GM12878 (cell line): Measurements from ENCODE around the gene HBP1. TPM values are rescaled to one million over a fixed set of nuclear protein-coding genes. Genes with fewer than 3 reads are reported as not detected.

Experiments used
- ATAC-seq: fragments of 200-7000 bp; cut with Tn5 transposase; 3 replicates; pipeline ENCODE4 v1.9.1; 2020; ENCODE audit warnings: mild to moderate bottlenecking, moderate library complexity
- BruUV-seq: library from RNA; stranded (reverse); fragments of 400-500 nt; replicated peaks from 2 replicates; lab custom pipeline; 2021; lab: Mats Ljungman, UMichigan
- CTCF ChIA-PET: fragments of 300-600 bp; sonication (Branson Sonifier 250); formaldehyde crosslinking; extraction: SDS; loops from one replicate; lab custom pipeline; 2021; ENCODE audit warnings: inconsistent platforms; lab: Yijun Ruan, JAX
- POLR2A ChIA-PET: fragments of 350-600 bp; formaldehyde crosslinking; extraction: SDS; loops from one replicate; lab custom pipeline; 2021; ENCODE audit warnings: inconsistent platforms; lab: Charles Lee
- RAD21 ChIA-PET: fragments of 300-600 bp; sonication (Branson Sonifier 250); formaldehyde crosslinking; loops from one replicate; lab custom pipeline; 2023; ENCODE audit warnings: antibody characterized with exemption; ENCODE audit not compliant: unreplicated experiment; lab: Charles Lee
- SMC1A ChIA-PET: fragments of 300-600 bp; sonication (Branson Sonifier 250); formaldehyde crosslinking; loops from one replicate; lab custom pipeline; 2023; ENCODE audit not compliant: unreplicated experiment, uncharacterized antibody; lab: Charles Lee
- DNase-seq: peaks from one replicate; pipeline ENCODE4 v3.0.0-alpha.2; 2011; ENCODE audit warnings: low read depth, low spot score
- FAIRE-seq: peaks from 3 replicates; lab custom pipeline; 2011; peaks lifted over from hg19 to GRCh38; lab: Jason Lieb, UNC
- H2AFZ ChIP-seq: 2 replicates; pipeline ENCODE4 v1.6.0; 2011; ENCODE audit warnings: low read depth, low read length, control low read depth; ENCODE audit not compliant: control insufficient read depth
- H3K27ac ChIP-seq: 2 replicates; pipeline ENCODE4 v1.5.1; 2011; ENCODE audit warnings: control low read depth; ENCODE audit not compliant: control insufficient read depth, insufficient read depth
- H3K27me3 ChIP-seq, 2 experiments: replicated peaks in 1 of 2; 2 replicates each; pipeline versions ENCODE4 v1.6.0 to v1.6.1; 2011; ENCODE audit warnings: low read length in 1 of 2; ENCODE audit not compliant: control insufficient read depth in 2 of 2, insufficient read depth in 2 of 2
- H3K36me3 ChIP-seq, 2 experiments: 2 replicates each; pipeline ENCODE4 v1.5.1; 2011; ENCODE audit warnings: low read length in 1 of 2; ENCODE audit not compliant: control insufficient read depth in 2 of 2, insufficient read depth in 2 of 2
- H3K4me1 ChIP-seq: 2 replicates; pipeline ENCODE4 v1.6.1; 2011; ENCODE audit warnings: mild to moderate bottlenecking, low read length, moderate library complexity, mixed read lengths; ENCODE audit not compliant: control insufficient read depth, insufficient read depth
- H3K4me2 ChIP-seq: 2 replicates; pipeline ENCODE4 v1.6.0; 2011; ENCODE audit warnings: control low read depth; ENCODE audit not compliant: control insufficient read depth, insufficient read depth
- H3K4me3 ChIP-seq: fragments of 200-600 bp; sonication (generic); 2 replicates; pipeline ENCODE4 v1.5.1; 2016
- H3K79me2 ChIP-seq: 2 replicates; pipeline ENCODE4 v1.6.0; 2011; ENCODE audit warnings: low read length; ENCODE audit not compliant: control insufficient read depth, insufficient read depth
- H3K9ac ChIP-seq: 2 replicates; pipeline ENCODE4 v1.8.0; 2011; ENCODE audit warnings: low read length, control low read depth, mixed read lengths; ENCODE audit not compliant: control insufficient read depth, insufficient read depth
- H3K9me3 ChIP-seq: replicated peaks from 3 replicates; pipeline ENCODE4 v1.5.1; 2011; ENCODE audit warnings: mild to moderate bottlenecking, low read length; ENCODE audit not compliant: control insufficient read depth, insufficient read depth
- H4K20me1 ChIP-seq: 2 replicates; pipeline ENCODE4 v1.6.0; 2011; ENCODE audit not compliant: control insufficient read depth, insufficient read depth
- ATF7 ChIP-seq: fragments of 450-650 bp; IDR thresholded peaks from 2 replicates; pipeline ENCODE4 v1.6.1; 2016; ENCODE audit warnings: low read depth, mild to moderate bottlenecking
- BHLHE40 ChIP-seq, 2 experiments: fragments of 450-650 bp in 1 of 2; IDR thresholded peaks; 2 replicates each; pipeline ENCODE4 v1.6.1; 2011 to 2017; ENCODE audit warnings: low read depth in 2 of 2, borderline replicate concordance in 1 of 2, improper control_type of control experiment in 1 of 2, low read length in 1 of 2, mild to moderate bottlenecking in 1 of 2
- CBX3 ChIP-seq: fragments of 200-600 bp; sonication (generic); IDR thresholded peaks from 2 replicates; pipeline ENCODE4 v1.6.1; 2016; ENCODE audit warnings: low read depth, borderline replicate concordance
- CREB1 ChIP-seq: IDR thresholded peaks from 2 replicates; pipeline ENCODE4 v1.6.1; 2012; ENCODE audit warnings: low read depth, mild to moderate bottlenecking, inconsistent platforms
- DPF2 ChIP-seq: fragments of 450-650 bp; IDR thresholded peaks from 2 replicates; pipeline ENCODE4 v1.6.1; 2017; ENCODE audit warnings: mild to moderate bottlenecking
- FOXM1 ChIP-seq: IDR thresholded peaks from 2 replicates; pipeline ENCODE4 v1.6.1; 2012; ENCODE audit warnings: low read depth, mild to moderate bottlenecking, inconsistent platforms, low read length, moderate library complexity
- HDGF ChIP-seq: fragments of 450-650 bp; IDR thresholded peaks from 2 replicates; pipeline ENCODE4 v1.6.1; 2016; ENCODE audit warnings: antibody characterized with exemption
- IRF4 ChIP-seq: IDR thresholded peaks from 2 replicates; pipeline ENCODE4 v1.6.1; 2011; ENCODE audit warnings: low read depth, low read length
- KAT2A ChIP-seq: conservative IDR thresholded peaks from 2 replicates; pipeline ENCODE4 v1.6.1; 2011; ENCODE audit warnings: low read depth, low read length; ENCODE audit not compliant: control insufficient read depth
- KDM1A ChIP-seq: fragments of 200-600 bp; sonication (generic); IDR thresholded peaks from 2 replicates; pipeline ENCODE4 v1.6.1; 2016; ENCODE audit warnings: borderline replicate concordance
- LARP7 ChIP-seq: fragments of 450-650 bp; IDR thresholded peaks from 2 replicates; pipeline ENCODE4 v1.6.1; 2017; ENCODE audit warnings: mild to moderate bottlenecking
- MYB ChIP-seq: fragments of 150-350 bp; IDR thresholded peaks from 2 replicates; pipeline ENCODE4 v1.6.1; 2014; ENCODE audit warnings: mild to moderate bottlenecking, low read depth, low read length, borderline replicate concordance
- MYC ChIP-seq: IDR thresholded peaks from 2 replicates; pipeline ENCODE4 v1.6.1; 2011; ENCODE audit warnings: mild to moderate bottlenecking, low read length, moderate library complexity, inconsistent platforms; ENCODE audit not compliant: insufficient read depth, insufficient replicate concordance, insufficient read length, severe bottlenecking
- RCOR1 ChIP-seq: conservative IDR thresholded peaks from 2 replicates; pipeline ENCODE4 v1.6.1; 2012; ENCODE audit warnings: low read depth, low read length, improper control_type of control experiment
- SIN3A ChIP-seq: IDR thresholded peaks from 2 replicates; pipeline ENCODE4 v1.6.1; 2012; ENCODE audit warnings: low read depth, low read length, improper control_type of control experiment
- SUPT20H ChIP-seq: IDR thresholded peaks from 2 replicates; pipeline ENCODE4 v1.6.1; 2011; ENCODE audit warnings: low read depth, mild to moderate bottlenecking, low read length, moderate library complexity, borderline replicate concordance; ENCODE audit not compliant: control insufficient read depth
- TARDBP ChIP-seq: IDR thresholded peaks from 2 replicates; pipeline ENCODE4 v1.6.1; 2016; ENCODE audit warnings: borderline replicate concordance
- TCF7 ChIP-seq: IDR thresholded peaks from 2 replicates; pipeline ENCODE4 v1.6.1; 2014; ENCODE audit warnings: antibody characterized with exemption, borderline replicate concordance
- ZBED1 ChIP-seq: IDR thresholded peaks from 2 replicates; pipeline ENCODE4 v1.6.1; 2016; ENCODE audit warnings: borderline replicate concordance
- WGBS: methylation state at CpG from one replicate; pipeline ENCODE4 v1.1.6; 2016; ENCODE audit warnings: low lambda C conversion rate; ENCODE audit not compliant: insufficient replicate concordance, insufficient coverage; ENCODE audit errors: missing lambda C conversion rate; 5-methylcytosine and 5-hydroxymethylcytosine counted together
- in situ Hi-C: fragments of 300-500 bp; cut with MboI; formaldehyde crosslinking; loops from 9 replicates; pipeline ENCODE4 v1.14.3; 2018; ENCODE audit warnings: mixed read lengths
- intact Hi-C: fragments of 100-400 bp; cut with micrococcal nuclease; formaldehyde crosslinking; loops from one replicate; pipeline ENCODE4 v1.14.2; 2022; ENCODE audit not compliant: unreplicated experiment
- polyA plus RNA-seq, 11 experiments: library from polyadenylated mRNA; depleted of rRNA in 4 of 11; unstranded in 6 of 11; stranded (reverse) in 5 of 11; fragments of >200 nt; fragmentation: Nextera tagmentation in 4 of 11; fragmentation: Illumina TruSeq in 1 of 11; extraction: Ambion mirVana in 4 of 11; extraction: Trizol in 1 of 11; gene quantifications; 1 replicate in 1 of 11; 2 replicates in 10 of 11; pipeline versions ENCODE4 v1.2.1 to v1.2.3, GENCODE V29; 2011 to 2016; ENCODE audit warnings: inconsistent platforms in 2 of 11, missing spikeins in 2 of 11, low read depth in 1 of 11
- total RNA-seq, 4 experiments: library from RNA; depleted of rRNA in 3 of 4; stranded (reverse); fragments of >200 nt in 3 of 4; fragmentation: Illumina TruSeq in 1 of 4; extraction: Trizol in 1 of 4; gene quantifications; 2 replicates each; pipeline versions ENCODE4 v1.2.1 to v1.2.3, GENCODE V29; 2013 to 2021
- TF ChIP-seq, protein P1 (sequence below): fragments of 150-350 bp; IDR thresholded peaks from 2 replicates; pipeline ENCODE4 v1.6.1; 2016; ENCODE audit warnings: low read depth, low read length
- TF ChIP-seq, protein P2 (sequence below): fragments of 450-650 bp; IDR thresholded peaks from 2 replicates; pipeline ENCODE4 v1.6.1; 2014; ENCODE audit warnings: mild to moderate bottlenecking
- TF ChIP-seq, protein P3 (sequence below): IDR thresholded peaks from 2 replicates; pipeline ENCODE4 v1.6.1; 2011; ENCODE audit warnings: mild to moderate bottlenecking, low read depth, low read length, moderate library complexity; ENCODE audit not compliant: insufficient replicate concordance

Gene HBP1
- total and polyA plus RNA-seq, 10 of the 15 experiments (the other 5 are each of a cell fraction or from before 2014, with no cell fraction given), result 5.8 to 30.9 (median 9.4) TPM

DNA sequence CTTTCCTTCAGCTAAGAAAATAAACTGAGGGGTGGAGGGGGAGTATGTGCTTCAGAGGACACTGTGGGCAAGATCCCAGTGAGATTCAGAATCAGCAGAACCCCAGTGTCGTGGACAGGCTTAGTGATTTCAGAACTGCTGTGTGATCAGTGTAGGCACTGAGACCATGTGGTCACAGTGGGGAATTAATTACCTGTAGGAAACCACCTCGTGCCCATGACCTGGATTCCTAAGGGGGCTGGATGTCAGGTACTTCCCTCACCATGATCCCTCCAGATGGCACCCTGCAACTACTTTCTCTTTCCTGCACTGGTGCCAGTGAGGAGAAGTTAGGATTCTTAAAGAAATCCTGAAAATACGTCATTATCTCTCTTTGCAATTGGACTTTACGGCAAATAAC, 64.4 kb downstream of the HBP1 start:
- SMC1A ChIA-PET, result interaction anchor here (0.9 to 1.0 kb wide), 3 partner anchors 13 to 32 kb away, joined by 3 to 5 read pairs (median 4); no protein-coding TSS in a partner anchor
- 59% methylated on average over 4 of the region's 4 CpGs for WGBS
- in situ Hi-C loops, result no loop called here
- no TSS peak for BruUV-seq
- Histone ChIP-seq H2AFZ (no peak overlapping the region), H3K4me2 (no peak overlapping the region), H4K20me1 (no peaks in the 10 kb centered on the region), H3K36me3 (no peaks in the 10 kb centered on the region), H3K79me2 (no peaks in the 10 kb centered on the region), H3K9me3 (no peaks in the 10 kb centered on the region), H3K4me3 (no peak overlapping the region), H3K27me3 (no peaks in the 10 kb centered on the region), H3K9ac (no peak overlapping the region), H3K4me1 (no peaks in the 10 kb centered on the region), H3K27ac (no peak overlapping the region)
- POLR2A ChIA-PET, result no interaction called here
- intact Hi-C loops, result no loop called here
- FAIRE-seq (no peak), DNase-seq (peak; percentile 13), ATAC-seq (peak; percentile 90)
- CTCF ChIA-PET, result interaction anchor here (1.0 kb wide), 1 partner anchor 31 kb away, joined by 3 read pairs; no protein-coding TSS in a partner anchor
- RAD21 ChIA-PET, result no interaction called here
- TF ChIP-seq IRF4, result 0 out of 2 replicates have a peak, but pooled peaks have one; percentile 48
- TF ChIP-seq FOXM1, result no peak
- no peak for TF ChIP-seq KAT2A
- TF ChIP-seq, protein P1, sequence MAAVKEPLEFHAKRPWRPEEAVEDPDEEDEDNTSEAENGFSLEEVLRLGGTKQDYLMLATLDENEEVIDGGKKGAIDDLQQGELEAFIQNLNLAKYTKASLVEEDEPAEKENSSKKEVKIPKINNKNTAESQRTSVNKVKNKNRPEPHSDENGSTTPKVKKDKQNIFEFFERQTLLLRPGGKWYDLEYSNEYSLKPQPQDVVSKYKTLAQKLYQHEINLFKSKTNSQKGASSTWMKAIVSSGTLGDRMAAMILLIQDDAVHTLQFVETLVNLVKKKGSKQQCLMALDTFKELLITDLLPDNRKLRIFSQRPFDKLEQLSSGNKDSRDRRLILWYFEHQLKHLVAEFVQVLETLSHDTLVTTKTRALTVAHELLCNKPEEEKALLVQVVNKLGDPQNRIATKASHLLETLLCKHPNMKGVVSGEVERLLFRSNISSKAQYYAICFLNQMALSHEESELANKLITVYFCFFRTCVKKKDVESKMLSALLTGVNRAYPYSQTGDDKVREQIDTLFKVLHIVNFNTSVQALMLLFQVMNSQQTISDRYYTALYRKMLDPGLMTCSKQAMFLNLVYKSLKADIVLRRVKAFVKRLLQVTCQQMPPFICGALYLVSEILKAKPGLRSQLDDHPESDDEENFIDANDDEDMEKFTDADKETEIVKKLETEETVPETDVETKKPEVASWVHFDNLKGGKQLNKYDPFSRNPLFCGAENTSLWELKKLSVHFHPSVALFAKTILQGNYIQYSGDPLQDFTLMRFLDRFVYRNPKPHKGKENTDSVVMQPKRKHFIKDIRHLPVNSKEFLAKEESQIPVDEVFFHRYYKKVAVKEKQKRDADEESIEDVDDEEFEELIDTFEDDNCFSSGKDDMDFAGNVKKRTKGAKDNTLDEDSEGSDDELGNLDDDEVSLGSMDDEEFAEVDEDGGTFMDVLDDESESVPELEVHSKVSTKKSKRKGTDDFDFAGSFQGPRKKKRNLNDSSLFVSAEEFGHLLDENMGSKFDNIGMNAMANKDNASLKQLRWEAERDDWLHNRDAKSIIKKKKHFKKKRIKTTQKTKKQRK, result no peak
- TF ChIP-seq ZBED1, result no peak
- TF ChIP-seq CREB1, result no peak
- TF ChIP-seq BHLHE40 (IDR thresholded peaks at IDR 0.05; ENCODE audit: borderline replicate concordance in 1 of 2, low read depth in 2 of 2, low read length in 1 of 2), result peak in 1 of 2 experiments; percentile 4; a peak in 1 of 4 replicates
- TF ChIP-seq DPF2, result 0 out of 2 replicates have a peak, but pooled peaks have one; percentile 39
- no peak for TF ChIP-seq SUPT20H
- TF ChIP-seq TARDBP, result no peak
- no peak for TF ChIP-seq RCOR1
- TF ChIP-seq, protein P2, sequence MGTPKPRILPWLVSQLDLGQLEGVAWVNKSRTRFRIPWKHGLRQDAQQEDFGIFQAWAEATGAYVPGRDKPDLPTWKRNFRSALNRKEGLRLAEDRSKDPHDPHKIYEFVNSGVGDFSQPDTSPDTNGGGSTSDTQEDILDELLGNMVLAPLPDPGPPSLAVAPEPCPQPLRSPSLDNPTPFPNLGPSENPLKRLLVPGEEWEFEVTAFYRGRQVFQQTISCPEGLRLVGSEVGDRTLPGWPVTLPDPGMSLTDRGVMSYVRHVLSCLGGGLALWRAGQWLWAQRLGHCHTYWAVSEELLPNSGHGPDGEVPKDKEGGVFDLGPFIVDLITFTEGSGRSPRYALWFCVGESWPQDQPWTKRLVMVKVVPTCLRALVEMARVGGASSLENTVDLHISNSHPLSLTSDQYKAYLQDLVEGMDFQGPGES, result no peak
- TF ChIP-seq MYB, result no peak
- TF ChIP-seq KDM1A, result no peak
- TF ChIP-seq ATF7, result no peak
- no peak for TF ChIP-seq TCF7
- TF ChIP-seq LARP7, result no peak
- TF ChIP-seq CBX3, result no peak
- TF ChIP-seq MYC, result no peak
- TF ChIP-seq, protein P3, sequence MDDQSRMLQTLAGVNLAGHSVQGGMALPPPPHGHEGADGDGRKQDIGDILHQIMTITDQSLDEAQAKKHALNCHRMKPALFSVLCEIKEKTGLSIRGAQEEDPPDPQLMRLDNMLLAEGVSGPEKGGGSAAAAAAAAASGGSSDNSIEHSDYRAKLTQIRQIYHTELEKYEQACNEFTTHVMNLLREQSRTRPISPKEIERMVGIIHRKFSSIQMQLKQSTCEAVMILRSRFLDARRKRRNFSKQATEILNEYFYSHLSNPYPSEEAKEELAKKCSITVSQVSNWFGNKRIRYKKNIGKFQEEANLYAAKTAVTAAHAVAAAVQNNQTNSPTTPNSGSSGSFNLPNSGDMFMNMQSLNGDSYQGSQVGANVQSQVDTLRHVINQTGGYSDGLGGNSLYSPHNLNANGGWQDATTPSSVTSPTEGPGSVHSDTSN, result no peak
- TF ChIP-seq HDGF, result no peak
- TF ChIP-seq SIN3A, result no peak
